ENCODE data around the gene FOXO6.

DNA sequence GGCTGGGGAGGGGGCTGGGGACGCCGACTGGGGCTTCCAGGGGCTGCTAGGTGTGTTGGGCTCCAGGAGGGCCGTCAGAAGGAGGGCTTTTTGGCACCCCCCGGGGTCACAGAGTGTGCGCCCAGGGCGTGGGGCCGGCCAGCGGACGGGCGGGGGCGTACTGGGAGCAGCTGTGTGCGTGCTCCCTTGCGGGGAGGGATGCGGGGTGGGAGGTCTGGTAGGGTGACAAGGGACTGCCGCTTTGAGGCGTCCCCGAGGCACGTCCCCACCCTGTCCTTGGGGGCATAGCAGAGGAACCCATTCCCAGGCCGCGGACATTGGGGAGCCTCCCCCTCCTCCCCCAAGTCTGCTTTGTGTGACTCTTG is 1.1 kb downstream of the FOXO6 start:
- TF ChIP-seq ZFX (CRISPR knock-in tag; IDR thresholded peaks at IDR 0.05; ENCODE audit: low read depth) (no peak), EZH2 (conservative IDR thresholded peaks at IDR 0.05; ENCODE audit: low read depth, low read length) (no peak), BRF2 (CRISPR knock-in tag; IDR thresholded peaks at IDR 0.05) (no peak), ATF1 (CRISPR knock-in tag; IDR thresholded peaks at IDR 0.05) (no peak), YY1 (IDR thresholded peaks at IDR 0.05; ENCODE audit: insufficient read depth, insufficient replicate concordance, low read depth, low read length) (no peak)
- TF ChIP-seq, protein P1, sequence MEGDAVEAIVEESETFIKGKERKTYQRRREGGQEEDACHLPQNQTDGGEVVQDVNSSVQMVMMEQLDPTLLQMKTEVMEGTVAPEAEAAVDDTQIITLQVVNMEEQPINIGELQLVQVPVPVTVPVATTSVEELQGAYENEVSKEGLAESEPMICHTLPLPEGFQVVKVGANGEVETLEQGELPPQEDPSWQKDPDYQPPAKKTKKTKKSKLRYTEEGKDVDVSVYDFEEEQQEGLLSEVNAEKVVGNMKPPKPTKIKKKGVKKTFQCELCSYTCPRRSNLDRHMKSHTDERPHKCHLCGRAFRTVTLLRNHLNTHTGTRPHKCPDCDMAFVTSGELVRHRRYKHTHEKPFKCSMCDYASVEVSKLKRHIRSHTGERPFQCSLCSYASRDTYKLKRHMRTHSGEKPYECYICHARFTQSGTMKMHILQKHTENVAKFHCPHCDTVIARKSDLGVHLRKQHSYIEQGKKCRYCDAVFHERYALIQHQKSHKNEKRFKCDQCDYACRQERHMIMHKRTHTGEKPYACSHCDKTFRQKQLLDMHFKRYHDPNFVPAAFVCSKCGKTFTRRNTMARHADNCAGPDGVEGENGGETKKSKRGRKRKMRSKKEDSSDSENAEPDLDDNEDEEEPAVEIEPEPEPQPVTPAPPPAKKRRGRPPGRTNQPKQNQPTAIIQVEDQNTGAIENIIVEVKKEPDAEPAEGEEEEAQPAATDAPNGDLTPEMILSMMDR (CRISPR knock-in tag; IDR thresholded peaks at IDR 0.05) = no peak
- TF ChIP-seq, protein P2, sequence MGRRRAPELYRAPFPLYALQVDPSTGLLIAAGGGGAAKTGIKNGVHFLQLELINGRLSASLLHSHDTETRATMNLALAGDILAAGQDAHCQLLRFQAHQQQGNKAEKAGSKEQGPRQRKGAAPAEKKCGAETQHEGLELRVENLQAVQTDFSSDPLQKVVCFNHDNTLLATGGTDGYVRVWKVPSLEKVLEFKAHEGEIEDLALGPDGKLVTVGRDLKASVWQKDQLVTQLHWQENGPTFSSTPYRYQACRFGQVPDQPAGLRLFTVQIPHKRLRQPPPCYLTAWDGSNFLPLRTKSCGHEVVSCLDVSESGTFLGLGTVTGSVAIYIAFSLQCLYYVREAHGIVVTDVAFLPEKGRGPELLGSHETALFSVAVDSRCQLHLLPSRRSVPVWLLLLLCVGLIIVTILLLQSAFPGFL (CRISPR knock-in tag; IDR thresholded peaks at IDR 0.05) = no peak

Data from HepG2 (cell line).